H9 (cell line): ENCODE results near the gene MISP. TPM values are rescaled to one million over a fixed set of nuclear protein-coding genes. Genes with fewer than 3 reads are reported as not detected.
A peak's percentile ranks its signal among the peaks of the same experiment; 100 is the strongest.

Experiments
- DNase-seq: peaks from one replicate; pipeline ENCODE4 v3.0.0-alpha.2; 2017
- H2AFZ ChIP-seq: one replicate; pipeline ENCODE4 v1.6.1; 2013; ENCODE audit warnings: mild to moderate bottlenecking, low read length, control low read depth, moderate library complexity
- H2AK5ac ChIP-seq: 2 replicates; pipeline ENCODE4 v1.6.1; 2013; ENCODE audit warnings: low read length, control low read depth, mixed read lengths; ENCODE audit not compliant: insufficient read length
- H2BK120ac ChIP-seq: one replicate; pipeline ENCODE4 v1.6.1; 2013; ENCODE audit warnings: low read depth, mild to moderate bottlenecking, low read length, control low read depth, inconsistent platforms; ENCODE audit not compliant: poor library complexity, severe bottlenecking
- H2BK12ac ChIP-seq: 2 replicates; pipeline ENCODE4 v1.6.1; 2013; ENCODE audit warnings: low read length, control low read depth, mixed read lengths, low read depth; ENCODE audit not compliant: insufficient read length
- H2BK15ac ChIP-seq: 2 replicates; pipeline ENCODE4 v1.6.1; 2013; ENCODE audit warnings: low read depth, low read length, control low read depth
- H2BK20ac ChIP-seq: one replicate; pipeline ENCODE4 v1.6.1; 2013; ENCODE audit warnings: low read depth, mild to moderate bottlenecking, low read length, control low read depth, inconsistent platforms; ENCODE audit not compliant: poor library complexity, severe bottlenecking
- H2BK5ac ChIP-seq: 2 replicates; pipeline ENCODE4 v1.6.1; 2013; ENCODE audit warnings: low read length, control low read depth, mixed read lengths; ENCODE audit not compliant: insufficient read length
- H3K14ac ChIP-seq: 2 replicates; pipeline ENCODE4 v1.6.1; 2013; ENCODE audit warnings: low read length, control low read depth; ENCODE audit not compliant: insufficient read depth
- H3K18ac ChIP-seq: 2 replicates; pipeline ENCODE4 v1.6.1; 2013; ENCODE audit warnings: low read depth, mild to moderate bottlenecking, mixed read lengths, low read length, control low read depth; ENCODE audit not compliant: insufficient read length
- H3K23ac ChIP-seq: 2 replicates; pipeline ENCODE4 v1.6.1; 2013; ENCODE audit warnings: low read length, control low read depth, mixed read lengths, low read depth; ENCODE audit not compliant: insufficient read length
- H3K23me2 ChIP-seq: 2 replicates; pipeline ENCODE4 v1.6.1; 2013; ENCODE audit warnings: low read depth, mild to moderate bottlenecking, mixed read lengths, low read length, control low read depth; ENCODE audit not compliant: insufficient read length, poor library complexity, severe bottlenecking
- H3K27ac ChIP-seq: 2 replicates; pipeline ENCODE4 v1.5.1; 2013; ENCODE audit warnings: low read length, control low read depth, mixed read lengths, low read depth; ENCODE audit not compliant: insufficient read length
- H3K27me3 ChIP-seq: 2 replicates; pipeline ENCODE4 v1.6.1; 2013; ENCODE audit warnings: low read length, control low read depth, inconsistent platforms; ENCODE audit not compliant: insufficient read depth
- H3K4ac ChIP-seq: 2 replicates; pipeline ENCODE4 v1.6.1; 2013; ENCODE audit warnings: low read depth, mild to moderate bottlenecking, control low read depth, inconsistent platforms, low read length, moderate library complexity
- H3K4me1 ChIP-seq: 2 replicates; pipeline ENCODE4 v1.6.1; 2013; ENCODE audit warnings: low read length, control low read depth, inconsistent platforms; ENCODE audit not compliant: insufficient read depth
- H3K4me2 ChIP-seq: 2 replicates; pipeline ENCODE4 v1.6.1; 2013; ENCODE audit warnings: low read length, control low read depth, mixed read lengths; ENCODE audit not compliant: insufficient read length, insufficient read depth
- H3K56ac ChIP-seq: 2 replicates; pipeline ENCODE4 v1.6.1; 2013; ENCODE audit warnings: low read depth, mild to moderate bottlenecking, mixed read lengths, low read length, control low read depth; ENCODE audit not compliant: insufficient read length
- H3K79me1 ChIP-seq: 2 replicates; pipeline ENCODE4 v1.6.1; 2013; ENCODE audit warnings: low read depth, mild to moderate bottlenecking, moderate library complexity, low read length, control low read depth, inconsistent platforms; ENCODE audit not compliant: insufficient read depth, poor library complexity, severe bottlenecking
- H3K79me2 ChIP-seq: 2 replicates; pipeline ENCODE4 v1.6.1; 2013; ENCODE audit warnings: low read length, control low read depth, inconsistent platforms; ENCODE audit not compliant: insufficient read depth
- H3K9ac ChIP-seq: 2 replicates; pipeline ENCODE4 v1.6.1; 2013; ENCODE audit warnings: low read length, control low read depth, mixed read lengths; ENCODE audit not compliant: insufficient read length; ENCODE audit errors: extremely low read depth
- H3K9me3 ChIP-seq: one replicate; pipeline ENCODE4 v1.6.1; 2013; ENCODE audit warnings: low read depth, low read length, inconsistent platforms; ENCODE audit not compliant: control insufficient read depth
- H3T11ph ChIP-seq: one replicate; pipeline ENCODE4 v1.6.1; 2013; ENCODE audit warnings: mild to moderate bottlenecking, low read length, control low read depth, inconsistent platforms
- H4K20me1 ChIP-seq: one replicate; pipeline ENCODE4 v1.6.1; 2013; ENCODE audit not compliant: control insufficient read depth, insufficient read length, insufficient read depth
- H4K5ac ChIP-seq: 2 replicates; pipeline ENCODE4 v1.6.1; 2013; ENCODE audit warnings: low read depth, mild to moderate bottlenecking, mixed read lengths, low read length, control low read depth; ENCODE audit not compliant: insufficient read length
- H4K8ac ChIP-seq: replicated peaks from 2 replicates; pipeline ENCODE4 v1.6.1; 2013; ENCODE audit warnings: low read length, control low read depth, mixed read lengths, low read depth; ENCODE audit not compliant: insufficient read length
- H4K91ac ChIP-seq: 2 replicates; pipeline ENCODE4 v1.6.1; 2013; ENCODE audit warnings: low read depth, mild to moderate bottlenecking, moderate library complexity, mixed read lengths, low read length, control low read depth; ENCODE audit not compliant: insufficient read length
- H3K27ac Mint-ChIP-seq, 3 experiments: 2 replicates in 2 of 3; 3 replicates in 1 of 3; pipeline ENCODE4 v1.8.0; 2020 to 2021; ENCODE audit warnings: mixed read lengths in 3 of 3, mild to moderate bottlenecking in 1 of 3, moderate library complexity in 1 of 3
- H3K27me3 Mint-ChIP-seq: 2 replicates; pipeline ENCODE4 v1.8.0; 2021; ENCODE audit warnings: low read depth, mild to moderate bottlenecking, moderate library complexity, mixed read lengths
- H3K36me3 Mint-ChIP-seq, 3 experiments: 2 replicates in 2 of 3; 3 replicates in 1 of 3; pipeline ENCODE4 v1.8.0; 2020 to 2021; ENCODE audit warnings: low read depth in 3 of 3, mixed read lengths in 3 of 3; ENCODE audit not compliant: insufficient read depth in 1 of 3
- H3K4me1 Mint-ChIP-seq, 2 experiments: 2 replicates each; pipeline ENCODE4 v1.8.0; 2020; ENCODE audit warnings: mixed read lengths in 2 of 2
- H3K4me3 Mint-ChIP-seq, 2 experiments: 2 replicates in 1 of 2; 3 replicates in 1 of 2; pipeline ENCODE4 v1.8.0; 2020 to 2021; ENCODE audit warnings: mild to moderate bottlenecking in 2 of 2, mixed read lengths in 2 of 2, moderate library complexity in 1 of 2
- H3K9me3 Mint-ChIP-seq, 2 experiments: 2 replicates in 1 of 2; 3 replicates in 1 of 2; pipeline ENCODE4 v1.8.0; 2020; ENCODE audit warnings: mild to moderate bottlenecking in 2 of 2, mixed read lengths in 2 of 2, moderate library complexity in 1 of 2
- WGBS: extraction: QIAGEN DNeasy Blood & Tissue Kit; methylation state at CpG from one replicate; pipeline ENCODE4 v1.1.7; 2013; ENCODE audit warnings: missing lambda C conversion rate, low lambda C conversion rate, mixed read lengths; ENCODE audit not compliant: insufficient read length; ENCODE audit errors: extremely low coverage; 5-methylcytosine and 5-hydroxymethylcytosine counted together
- total RNA-seq: library from RNA; stranded (reverse); gene quantifications from 2 replicates; pipeline ENCODE4 v1.2.1, GENCODE V29; 2021
- TF ChIP-seq, protein P1 (sequence below): fragments of 200-600 bp; sonication (generic); conservative IDR thresholded peaks from 3 replicates; pipeline ENCODE4 v1.8.0; 2021; ENCODE audit warnings: antibody characterized with exemption, mild to moderate bottlenecking

Gene MISP
- total RNA-seq, 1 experiment from 2014 or later, result 0.44 TPM

DNA sequence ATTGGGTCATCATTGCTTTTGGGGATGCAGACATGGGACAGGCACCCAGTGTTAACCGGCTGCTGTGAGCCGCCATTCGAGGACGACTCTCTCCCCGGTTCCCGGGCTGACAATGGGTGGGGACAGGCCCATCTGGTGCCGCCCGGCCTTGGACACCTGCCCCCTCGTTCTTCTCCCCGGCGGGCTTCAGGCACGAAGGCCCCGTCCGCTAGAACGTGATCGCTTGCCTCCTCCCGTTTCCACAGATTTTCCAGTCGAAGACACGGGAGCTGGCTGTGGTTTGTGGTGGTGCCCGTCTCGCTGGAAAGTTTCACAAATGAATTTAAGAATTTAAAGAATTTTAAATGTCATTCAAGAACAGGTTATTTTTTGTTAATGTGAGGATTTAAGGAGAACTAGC lies 40.1 kb upstream of the MISP start:
- no peak overlapping the region for H2BK15ac ChIP-seq
- TF ChIP-seq, protein P1, sequence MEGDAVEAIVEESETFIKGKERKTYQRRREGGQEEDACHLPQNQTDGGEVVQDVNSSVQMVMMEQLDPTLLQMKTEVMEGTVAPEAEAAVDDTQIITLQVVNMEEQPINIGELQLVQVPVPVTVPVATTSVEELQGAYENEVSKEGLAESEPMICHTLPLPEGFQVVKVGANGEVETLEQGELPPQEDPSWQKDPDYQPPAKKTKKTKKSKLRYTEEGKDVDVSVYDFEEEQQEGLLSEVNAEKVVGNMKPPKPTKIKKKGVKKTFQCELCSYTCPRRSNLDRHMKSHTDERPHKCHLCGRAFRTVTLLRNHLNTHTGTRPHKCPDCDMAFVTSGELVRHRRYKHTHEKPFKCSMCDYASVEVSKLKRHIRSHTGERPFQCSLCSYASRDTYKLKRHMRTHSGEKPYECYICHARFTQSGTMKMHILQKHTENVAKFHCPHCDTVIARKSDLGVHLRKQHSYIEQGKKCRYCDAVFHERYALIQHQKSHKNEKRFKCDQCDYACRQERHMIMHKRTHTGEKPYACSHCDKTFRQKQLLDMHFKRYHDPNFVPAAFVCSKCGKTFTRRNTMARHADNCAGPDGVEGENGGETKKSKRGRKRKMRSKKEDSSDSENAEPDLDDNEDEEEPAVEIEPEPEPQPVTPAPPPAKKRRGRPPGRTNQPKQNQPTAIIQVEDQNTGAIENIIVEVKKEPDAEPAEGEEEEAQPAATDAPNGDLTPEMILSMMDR, result no peak
- H3K27me3 ChIP-seq, result no peaks in the 10 kb centered on the region
- H4K5ac ChIP-seq, result no peak overlapping the region
- peak overlapping the region; percentile 33 to 39; a peak in 4 of 5 replicates for H3K4me3 Mint-ChIP-seq
- H3K23ac ChIP-seq, result no peak overlapping the region
- H3K56ac ChIP-seq, result no peak overlapping the region
- 0 out of 7 replicates have a peak overlapping the region, but pooled peaks of 1 of the 3 experiments have one; percentile 44 for H3K27ac Mint-ChIP-seq
- no peaks in the 10 kb centered on the region for H4K20me1 ChIP-seq
- no peak overlapping the region for H2BK20ac ChIP-seq
- H2BK12ac ChIP-seq, result no peak overlapping the region
- no peak overlapping the region for H3K9ac ChIP-seq
- H3K14ac ChIP-seq, result no peak overlapping the region
- WGBS, result no CpG with 5 or more reads among the region's 21 CpGs
- H2AFZ ChIP-seq, result no peak overlapping the region
- DNase-seq, result no peak
- no peak overlapping the region for H3K4me2 ChIP-seq
- H3K9me3 Mint-ChIP-seq, result peaks cover 12 to 15% of the 10 kb centered on the region in 2 experiments
- H3K27ac ChIP-seq, result no peak overlapping the region
- no peak overlapping the region for H2BK120ac ChIP-seq
- H2AK5ac ChIP-seq, result no peak overlapping the region
- H3K36me3 Mint-ChIP-seq, result peaks cover 7 to 11% (median 10%) of the 10 kb centered on the region in 3 experiments
- H3T11ph ChIP-seq, result no peak overlapping the region
- H3K18ac ChIP-seq, result no peak overlapping the region
- no peak overlapping the region for H4K8ac ChIP-seq
- no peaks in the 10 kb centered on the region for H3K9me3 ChIP-seq
- H3K79me1 ChIP-seq, result no peaks in the 10 kb centered on the region
- H3K4ac ChIP-seq, result no peak overlapping the region
- peaks cover 9 to 11% of the 10 kb centered on the region in 2 experiments for H3K4me1 Mint-ChIP-seq
- no peak overlapping the region for H4K91ac ChIP-seq
- no peaks in the 10 kb centered on the region for H3K79me2 ChIP-seq
- peaks cover 16% of the 10 kb centered on the region for H3K27me3 Mint-ChIP-seq
- peaks cover 8% of the 10 kb centered on the region for H3K23me2 ChIP-seq
- no peak overlapping the region for H2BK5ac ChIP-seq
- no peaks in the 10 kb centered on the region; the same call in 1 of the 2 replicates for H3K4me1 ChIP-seq
